Neural progenitor cell (in vitro differentiated cells): ENCODE data around the gene SND1. TPM values are rescaled to one million over a fixed set of nuclear protein-coding genes. Genes with fewer than 3 reads are reported as not detected.

Experiments
- DNase-seq: peaks from one replicate; pipeline ENCODE4 v3.0.0-alpha.2; 2016; ENCODE audit warnings: low spot score
- H2AFZ ChIP-seq: fragments of 200-600 bp; sonication (generic); replicated peaks from 2 replicates; pipeline ENCODE4 v1.6.1; 2016; ENCODE audit warnings: antibody characterized with exemption
- H3F3A ChIP-seq: fragments of 200-600 bp; sonication (generic); 2 replicates; pipeline ENCODE4 v1.6.1; 2016; ENCODE audit warnings: antibody characterized with exemption, low read depth
- H3K27ac ChIP-seq: fragments of 200-600 bp; sonication (generic); 2 replicates; pipeline ENCODE4 v1.5.1; 2016; ENCODE audit warnings: mild to moderate bottlenecking
- H3K27me3 ChIP-seq: fragments of 200-600 bp; sonication (generic); 2 replicates; pipeline ENCODE4 v1.6.1; 2016; ENCODE audit warnings: mild to moderate bottlenecking, moderate library complexity
- H3K36me3 ChIP-seq: fragments of 200-600 bp; sonication (generic); 2 replicates; pipeline ENCODE4 v1.5.1; 2016
- H3K4me1 ChIP-seq: fragments of 200-600 bp; sonication (generic); 2 replicates; pipeline ENCODE4 v1.6.1; 2016; ENCODE audit warnings: mixed run types
- H3K4me2 ChIP-seq: fragments of 200-600 bp; sonication (generic); 2 replicates; pipeline ENCODE4 v1.6.1; 2016
- H3K4me3 ChIP-seq: fragments of 200-600 bp; sonication (generic); 2 replicates; pipeline ENCODE4 v1.5.1; 2016
- H3K79me2 ChIP-seq: fragments of 200-600 bp; sonication (generic); 2 replicates; pipeline ENCODE4 v1.6.1; 2016; ENCODE audit warnings: low read depth
- H3K9ac ChIP-seq: fragments of 200-600 bp; sonication (generic); 2 replicates; pipeline ENCODE4 v1.6.1; 2016
- H3K9me3 ChIP-seq: fragments of 200-600 bp; sonication (generic); 2 replicates; pipeline ENCODE4 v1.5.1; 2016; ENCODE audit warnings: low read depth
- H4K20me1 ChIP-seq: fragments of 200-600 bp; sonication (generic); 2 replicates; pipeline ENCODE4 v1.6.1; 2016; ENCODE audit warnings: low read depth
- H3K27ac Mint-ChIP-seq: 3 replicates; pipeline ENCODE4 v1.8.0; 2021; ENCODE audit warnings: mixed read lengths
- H3K27me3 Mint-ChIP-seq: 2 replicates; pipeline ENCODE4 v1.8.0; 2022; ENCODE audit warnings: low read depth, mild to moderate bottlenecking, inconsistent platforms, moderate library complexity, mixed read lengths; ENCODE audit not compliant: insufficient read depth
- H3K36me3 Mint-ChIP-seq: 3 replicates; pipeline ENCODE4 v1.8.0; 2021; ENCODE audit warnings: mixed read lengths
- H3K4me1 Mint-ChIP-seq: 3 replicates; pipeline ENCODE4 v1.8.0; 2021; ENCODE audit warnings: mixed read lengths
- H3K4me3 Mint-ChIP-seq: 3 replicates; pipeline ENCODE4 v1.8.0; 2021; ENCODE audit warnings: mild to moderate bottlenecking, moderate library complexity, mixed read lengths
- H3K9me3 Mint-ChIP-seq: 3 replicates; pipeline ENCODE4 v1.8.0; 2020; ENCODE audit warnings: mixed read lengths
- CTCF ChIP-seq: fragments of 200-600 bp; sonication (generic); IDR thresholded peaks from 2 replicates; pipeline ENCODE4 v1.5.1; 2017; ENCODE audit warnings: antibody characterized with exemption, mild to moderate bottlenecking
- EZH2 ChIP-seq: fragments of 200-600 bp; sonication (generic); IDR thresholded peaks from 2 replicates; pipeline ENCODE4 v1.6.1; 2017; ENCODE audit warnings: antibody characterized with exemption, mild to moderate bottlenecking, moderate library complexity
- EZH2phosphoT487 ChIP-seq: fragments of 200-600 bp; sonication (generic); IDR thresholded peaks from 2 replicates; pipeline ENCODE4 v1.6.1; 2017; ENCODE audit warnings: antibody characterized with exemption
- total RNA-seq: library from RNA; depleted of rRNA; stranded (reverse); fragments of >200 nt; gene quantifications from 2 replicates; pipeline ENCODE4 v1.2.3, GENCODE V29; 2015; ENCODE audit warnings: low replicate concordance

The SND1 gene
- total RNA-seq, 1 donor from 2014 or later: 154 TPM

- no peak overlapping the region for H2AFZ ChIP-seq
- no peaks in the 10 kb centered on the region for H4K20me1 ChIP-seq
Measured at GRCh38 chr7:127612263-127612662, 39.7 kb upstream of the SND1 start.

GRCh38 chr7:127616724-127617123 is 35.3 kb upstream of the SND1 start:
- DNase-seq: no peak
- peaks cover 4% of the 10 kb centered on the region for H3F3A ChIP-seq
- H3K4me3 Mint-ChIP-seq: no peak overlapping the region
- no peaks in the 10 kb centered on the region for H3K9me3 ChIP-seq
- H3K4me3 ChIP-seq: no peak overlapping the region
- H3K27ac ChIP-seq: no peak overlapping the region
- no peak overlapping the region for H3K4me2 ChIP-seq
- H3K9me3 Mint-ChIP-seq: no peaks in the 10 kb centered on the region
- no peaks in the 10 kb centered on the region for H3K36me3 Mint-ChIP-seq
- H3K36me3 ChIP-seq: no peaks in the 10 kb centered on the region
- H3K9ac ChIP-seq: no peak overlapping the region
- H3K4me1 Mint-ChIP-seq: no peaks in the 10 kb centered on the region
- no peaks in the 10 kb centered on the region for H4K20me1 ChIP-seq
- H3K4me1 ChIP-seq: peaks cover 9% of the 10 kb centered on the region
- TF ChIP-seq CTCF (no peak), EZH2phosphoT487 (no peak), EZH2 (no peak)
- no peak overlapping the region for H3K27ac Mint-ChIP-seq
- peaks cover 63% of the 10 kb centered on the region for H3K27me3 ChIP-seq
- no peaks in the 10 kb centered on the region for H3K79me2 ChIP-seq
- H2AFZ ChIP-seq: no peak overlapping the region
- H3K27me3 Mint-ChIP-seq: peaks cover 42% of the 10 kb centered on the region

More at GRCh38 chr7:127612263-127612662, 39.7 kb upstream of the SND1 start:
- no peak for DNase-seq
- H3K4me2 ChIP-seq: no peak overlapping the region
- no peaks in the 10 kb centered on the region for H3K36me3 Mint-ChIP-seq
- no peak overlapping the region for H3K4me3 ChIP-seq
- peaks cover 4% of the 10 kb centered on the region for H3K9me3 Mint-ChIP-seq
- H3K4me1 ChIP-seq: no peaks in the 10 kb centered on the region
- H3K27ac ChIP-seq: no peak overlapping the region
- no peaks in the 10 kb centered on the region for H3K36me3 ChIP-seq
- peaks cover 18% of the 10 kb centered on the region for H3K27me3 ChIP-seq
- TF ChIP-seq EZH2phosphoT487 (no peak), EZH2 (no peak), CTCF (no peak)
- no peaks in the 10 kb centered on the region for H3K9me3 ChIP-seq
- H3K4me1 Mint-ChIP-seq: no peaks in the 10 kb centered on the region
- no peak overlapping the region for H3K27ac Mint-ChIP-seq
- H3F3A ChIP-seq: no peaks in the 10 kb centered on the region
- peaks cover 18% of the 10 kb centered on the region for H3K27me3 Mint-ChIP-seq
- H3K79me2 ChIP-seq: no peaks in the 10 kb centered on the region
- H3K4me3 Mint-ChIP-seq: no peak overlapping the region
- H3K9ac ChIP-seq: no peak overlapping the region

- Histone ChIP-seq H3K79me2 (no peaks in the 10 kb centered on the region), H3K9me3 (no peaks in the 10 kb centered on the region), H4K20me1 (no peaks in the 10 kb centered on the region), H3F3A (peaks cover 4% of the 10 kb centered on the region), H3K27me3 (peaks cover 74% of the 10 kb centered on the region), H3K9ac (no peak within 1 kb of the TSS), H3K36me3 (no peaks in the 10 kb centered on the region), H3K4me3 (no peak within 1 kb of the TSS), H3K27ac (no peak within 1 kb of the TSS), H2AFZ (no peak within 1 kb of the TSS), H3K4me2 (no peak within 1 kb of the TSS), H3K4me1 (peaks cover 9% of the 10 kb centered on the region)
- H3K36me3 Mint-ChIP-seq: no peaks in the 10 kb centered on the region
- no peak for DNase-seq
- peak within 1 kb of the TSS; percentile 7 for H3K4me3 Mint-ChIP-seq
- H3K4me1 Mint-ChIP-seq: no peaks in the 10 kb centered on the region
- no peak for TF ChIP-seq EZH2phosphoT487
- TF ChIP-seq CTCF: no peak
- no peak for TF ChIP-seq EZH2
- peaks cover 43% of the 10 kb centered on the region for H3K27me3 Mint-ChIP-seq
- H3K9me3 Mint-ChIP-seq: no peaks in the 10 kb centered on the region
- H3K27ac Mint-ChIP-seq: no peak within 1 kb of the TSS
Measured at GRCh38 chr7:127618042-127618441, 34.0 kb upstream of the SND1 start, which contains the start of gene PAX4. Gene PAX4 (minus strand): TSS chr7:127618142. CDS start chr7:127615928, 2,214 bp downstream.
